ENCODE measurements around the gene NFASC.

The NFASC gene

GRCh38 chr1:205025239-205025638, 154.6 kb downstream of the NFASC start:
- DNase-seq (ENCODE audit: insufficient read length, low spot score) (no peak), FAIRE-seq (no peak)
- TF ChIP-seq POLR2AphosphoS5 (IDR thresholded peaks at IDR 0.05; ENCODE audit: low read depth, low read length), result no peak
- TF ChIP-seq POLR2A (IDR thresholded peaks at IDR 0.05; ENCODE audit: low read depth, low read length), result no peak

- DNase-seq (ENCODE audit: insufficient read length, low spot score) (no peak), FAIRE-seq (no peak)
- TF ChIP-seq SPI1 (IDR thresholded peaks at IDR 0.05; ENCODE audit: low read depth, low read length) (no peak), POLR2AphosphoS5 (IDR thresholded peaks at IDR 0.05; ENCODE audit: low read depth, low read length) (no peak), TAF1 (IDR thresholded peaks at IDR 0.05; ENCODE audit: low read depth, low read length) (no peak), POLR2A (IDR thresholded peaks at IDR 0.05; ENCODE audit: low read depth, low read length) (no peak), PAX5 (IDR thresholded peaks at IDR 0.05; ENCODE audit: insufficient read depth, low read length, severe bottlenecking) (no peak), POU2F2 (IDR thresholded peaks at IDR 0.05; ENCODE audit: low read depth, low read length) (no peak)
Observed at GRCh38 chr1:205026181-205026580, 155.5 kb downstream of the NFASC start.

GRCh38 chr1:205028390-205028789, 157.7 kb downstream of the NFASC start:
- TF ChIP-seq TAF1 (IDR thresholded peaks at IDR 0.05; ENCODE audit: low read depth, low read length) (no peak), POLR2A (IDR thresholded peaks at IDR 0.05; ENCODE audit: low read depth, low read length) (no peak), POLR2AphosphoS5 (IDR thresholded peaks at IDR 0.05; ENCODE audit: low read depth, low read length) (no peak), POU2F2 (IDR thresholded peaks at IDR 0.05; ENCODE audit: low read depth, low read length) (no peak), SPI1 (IDR thresholded peaks at IDR 0.05; ENCODE audit: low read depth, low read length) (no peak), PAX5 (IDR thresholded peaks at IDR 0.05; ENCODE audit: insufficient read depth, low read length, severe bottlenecking) (no peak)
- DNase-seq (ENCODE audit: insufficient read length, low spot score) (no peak), FAIRE-seq (no peak)

- TF ChIP-seq POLR2A (IDR thresholded peaks at IDR 0.05; ENCODE audit: low read depth, low read length), result no peak
- no peak for TF ChIP-seq TAF1 (IDR thresholded peaks at IDR 0.05; ENCODE audit: low read depth, low read length)
- no peak for TF ChIP-seq PAX5 (IDR thresholded peaks at IDR 0.05; ENCODE audit: insufficient read depth, low read length, severe bottlenecking)
- no peak for TF ChIP-seq SPI1 (IDR thresholded peaks at IDR 0.05; ENCODE audit: low read depth, low read length)
- TF ChIP-seq POLR2AphosphoS5 (IDR thresholded peaks at IDR 0.05; ENCODE audit: low read depth, low read length), result no peak
- TF ChIP-seq POU2F2 (IDR thresholded peaks at IDR 0.05; ENCODE audit: low read depth, low read length), result no peak
- no peak for DNase-seq (ENCODE audit: insufficient read length, low spot score)
- no peak for FAIRE-seq
Observed at GRCh38 chr1:205028924-205029323, 158.3 kb downstream of the NFASC start.

GRCh38 chr1:205030241-205030640, 159.6 kb downstream of the NFASC start:
- FAIRE-seq, result no peak
- no peak for DNase-seq (ENCODE audit: insufficient read length, low spot score)

GRCh38 chr1:205030896-205031295, 160.2 kb downstream of the NFASC start:
- DNase-seq (ENCODE audit: insufficient read length, low spot score), result no peak
- FAIRE-seq, result no peak
- TF ChIP-seq POU2F2 (IDR thresholded peaks at IDR 0.05; ENCODE audit: low read depth, low read length) (no peak), SPI1 (IDR thresholded peaks at IDR 0.05; ENCODE audit: low read depth, low read length) (no peak), POLR2AphosphoS5 (IDR thresholded peaks at IDR 0.05; ENCODE audit: low read depth, low read length) (no peak), TAF1 (IDR thresholded peaks at IDR 0.05; ENCODE audit: low read depth, low read length) (no peak), PAX5 (IDR thresholded peaks at IDR 0.05; ENCODE audit: insufficient read depth, low read length, severe bottlenecking) (no peak), POLR2A (IDR thresholded peaks at IDR 0.05; ENCODE audit: low read depth, low read length) (no peak)

More at GRCh38 chr1:205030241-205030640, 159.6 kb downstream of the NFASC start:
- no peak for TF ChIP-seq SPI1 (IDR thresholded peaks at IDR 0.05; ENCODE audit: low read depth, low read length)
- no peak for TF ChIP-seq POLR2A (IDR thresholded peaks at IDR 0.05; ENCODE audit: low read depth, low read length)
- TF ChIP-seq POU2F2 (IDR thresholded peaks at IDR 0.05; ENCODE audit: low read depth, low read length), result no peak
- no peak for TF ChIP-seq PAX5 (IDR thresholded peaks at IDR 0.05; ENCODE audit: insufficient read depth, low read length, severe bottlenecking)
- TF ChIP-seq TAF1 (IDR thresholded peaks at IDR 0.05; ENCODE audit: low read depth, low read length), result no peak
- TF ChIP-seq POLR2AphosphoS5 (IDR thresholded peaks at IDR 0.05; ENCODE audit: low read depth, low read length), result no peak

GRCh38 chr1:205032508-205032907, 161.8 kb downstream of the NFASC start:
- no peak for FAIRE-seq
- DNase-seq (ENCODE audit: insufficient read length, low spot score), result no peak
- no peak for TF ChIP-seq POLR2A (IDR thresholded peaks at IDR 0.05; ENCODE audit: low read depth, low read length)
- TF ChIP-seq PAX5 (IDR thresholded peaks at IDR 0.05; ENCODE audit: insufficient read depth, low read length, severe bottlenecking), result no peak
- no peak for TF ChIP-seq POLR2AphosphoS5 (IDR thresholded peaks at IDR 0.05; ENCODE audit: low read depth, low read length)
- no peak for TF ChIP-seq POU2F2 (IDR thresholded peaks at IDR 0.05; ENCODE audit: low read depth, low read length)
- no peak for TF ChIP-seq TAF1 (IDR thresholded peaks at IDR 0.05; ENCODE audit: low read depth, low read length)
- no peak for TF ChIP-seq SPI1 (IDR thresholded peaks at IDR 0.05; ENCODE audit: low read depth, low read length)

GRCh38 chr1:205037539-205037938, 166.9 kb downstream of the NFASC start:
- no peak for FAIRE-seq
- no peak for TF ChIP-seq POLR2A (IDR thresholded peaks at IDR 0.05; ENCODE audit: low read depth, low read length)
- TF ChIP-seq POLR2AphosphoS5 (IDR thresholded peaks at IDR 0.05; ENCODE audit: low read depth, low read length), result no peak
- no peak for DNase-seq (ENCODE audit: insufficient read length, low spot score)

- FAIRE-seq (no peak), DNase-seq (ENCODE audit: insufficient read length, low spot score) (no peak)
- TF ChIP-seq PAX5 (IDR thresholded peaks at IDR 0.05; ENCODE audit: insufficient read depth, low read length, severe bottlenecking) (no peak), POLR2AphosphoS5 (IDR thresholded peaks at IDR 0.05; ENCODE audit: low read depth, low read length) (no peak), POU2F2 (IDR thresholded peaks at IDR 0.05; ENCODE audit: low read depth, low read length) (no peak), SPI1 (IDR thresholded peaks at IDR 0.05; ENCODE audit: low read depth, low read length) (no peak), POLR2A (IDR thresholded peaks at IDR 0.05; ENCODE audit: low read depth, low read length) (no peak), TAF1 (IDR thresholded peaks at IDR 0.05; ENCODE audit: low read depth, low read length) (no peak)
Observed at GRCh38 chr1:205038132-205038786, 167.6 kb downstream of the NFASC start.

GRCh38 chr1:205041001-205041715, 170.5 kb downstream of the NFASC start:
- TF ChIP-seq PAX5 (IDR thresholded peaks at IDR 0.05; ENCODE audit: insufficient read depth, low read length, severe bottlenecking) (no peak), SPI1 (IDR thresholded peaks at IDR 0.05; ENCODE audit: low read depth, low read length) (no peak), POLR2A (IDR thresholded peaks at IDR 0.05; ENCODE audit: low read depth, low read length) (no peak), POU2F2 (IDR thresholded peaks at IDR 0.05; ENCODE audit: low read depth, low read length) (no peak), TAF1 (IDR thresholded peaks at IDR 0.05; ENCODE audit: low read depth, low read length) (no peak), POLR2AphosphoS5 (IDR thresholded peaks at IDR 0.05; ENCODE audit: low read depth, low read length) (no peak)
- DNase-seq (ENCODE audit: insufficient read length, low spot score), result no peak
- no peak for FAIRE-seq
